Measurements from ENCODE around the gene ERF.

The ERF gene

DNA sequence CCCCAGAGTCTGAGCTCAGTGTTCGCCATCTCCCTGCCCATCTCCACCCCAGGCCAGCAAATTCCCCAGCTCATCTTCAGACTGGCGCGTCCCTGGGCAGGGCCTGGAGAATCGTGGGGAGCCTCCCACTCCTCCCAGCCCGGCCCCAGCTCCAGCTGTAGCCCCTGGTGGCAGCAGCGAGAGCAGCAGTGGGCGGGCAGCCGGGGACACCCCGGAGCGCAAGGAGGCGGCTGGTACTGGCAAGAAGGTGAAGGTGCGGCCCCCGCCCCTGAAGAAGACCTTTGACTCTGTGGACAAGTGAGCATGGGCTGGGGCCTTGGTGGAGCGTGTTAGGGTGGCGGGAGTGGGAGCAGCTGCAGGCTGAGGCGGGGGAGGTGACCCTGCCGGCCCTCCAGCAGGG is 38.6 kb upstream of the ERF start:
- Histone ChIP-seq H3K27me3 (replicated peaks; ENCODE audit: control insufficient read depth, insufficient read depth, low read length, poor library complexity, severe bottlenecking) (no peaks in the 10 kb centered on the region), H3K36me3 (ENCODE audit: control insufficient read depth, insufficient read depth, low read length) (peaks cover 58% of the 10 kb centered on the region), H3K9me3 (ENCODE audit: control insufficient read depth, low read length) (no peaks in the 10 kb centered on the region), H3K4me1 (ENCODE audit: control insufficient read depth, insufficient read depth, low read length, poor library complexity, severe bottlenecking) (peaks cover 5% of the 10 kb centered on the region), H3K27ac (ENCODE audit: insufficient read depth, low read length, poor library complexity, severe bottlenecking) (no peak overlapping the region), H3K4me3 (ENCODE audit: insufficient read depth, low read depth, low read length, poor library complexity, severe bottlenecking) (no peak overlapping the region)
- no peak for DNase-seq

DNA sequence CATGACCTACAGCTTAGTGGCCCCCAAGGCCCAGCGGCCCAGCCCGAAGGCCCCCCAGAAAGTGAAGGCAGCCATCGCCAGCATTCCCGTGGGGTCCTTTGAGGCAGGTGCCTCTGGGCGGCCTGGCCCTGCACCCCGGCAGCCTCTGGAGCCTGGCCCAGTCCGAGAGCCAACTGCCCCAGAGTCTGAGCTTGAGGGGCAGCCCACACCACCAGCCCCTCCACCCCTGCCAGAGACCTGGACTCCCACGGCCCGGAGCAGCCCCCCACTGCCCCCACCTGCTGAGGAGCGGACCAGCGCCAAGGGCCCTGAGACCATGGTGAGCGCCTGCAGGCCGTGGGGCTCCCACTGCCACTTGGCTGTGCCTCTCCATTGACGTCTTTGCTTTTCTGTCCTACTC is 38.0 kb upstream of the ERF start:
- H3K4me3 ChIP-seq (ENCODE audit: insufficient read depth, low read depth, low read length, poor library complexity, severe bottlenecking) = no peak overlapping the region
- no peaks in the 10 kb centered on the region for H3K9me3 ChIP-seq (ENCODE audit: control insufficient read depth, low read length)
- H3K36me3 ChIP-seq (ENCODE audit: control insufficient read depth, insufficient read depth, low read length) = peaks cover 64% of the 10 kb centered on the region
- peaks cover 5% of the 10 kb centered on the region for H3K4me1 ChIP-seq (ENCODE audit: control insufficient read depth, insufficient read depth, low read length, poor library complexity, severe bottlenecking)
- no peak overlapping the region for H3K27ac ChIP-seq (ENCODE audit: insufficient read depth, low read length, poor library complexity, severe bottlenecking)
- no peak for DNase-seq
- no peaks in the 10 kb centered on the region for H3K27me3 ChIP-seq (replicated peaks; ENCODE audit: control insufficient read depth, insufficient read depth, low read length, poor library complexity, severe bottlenecking)

DNA sequence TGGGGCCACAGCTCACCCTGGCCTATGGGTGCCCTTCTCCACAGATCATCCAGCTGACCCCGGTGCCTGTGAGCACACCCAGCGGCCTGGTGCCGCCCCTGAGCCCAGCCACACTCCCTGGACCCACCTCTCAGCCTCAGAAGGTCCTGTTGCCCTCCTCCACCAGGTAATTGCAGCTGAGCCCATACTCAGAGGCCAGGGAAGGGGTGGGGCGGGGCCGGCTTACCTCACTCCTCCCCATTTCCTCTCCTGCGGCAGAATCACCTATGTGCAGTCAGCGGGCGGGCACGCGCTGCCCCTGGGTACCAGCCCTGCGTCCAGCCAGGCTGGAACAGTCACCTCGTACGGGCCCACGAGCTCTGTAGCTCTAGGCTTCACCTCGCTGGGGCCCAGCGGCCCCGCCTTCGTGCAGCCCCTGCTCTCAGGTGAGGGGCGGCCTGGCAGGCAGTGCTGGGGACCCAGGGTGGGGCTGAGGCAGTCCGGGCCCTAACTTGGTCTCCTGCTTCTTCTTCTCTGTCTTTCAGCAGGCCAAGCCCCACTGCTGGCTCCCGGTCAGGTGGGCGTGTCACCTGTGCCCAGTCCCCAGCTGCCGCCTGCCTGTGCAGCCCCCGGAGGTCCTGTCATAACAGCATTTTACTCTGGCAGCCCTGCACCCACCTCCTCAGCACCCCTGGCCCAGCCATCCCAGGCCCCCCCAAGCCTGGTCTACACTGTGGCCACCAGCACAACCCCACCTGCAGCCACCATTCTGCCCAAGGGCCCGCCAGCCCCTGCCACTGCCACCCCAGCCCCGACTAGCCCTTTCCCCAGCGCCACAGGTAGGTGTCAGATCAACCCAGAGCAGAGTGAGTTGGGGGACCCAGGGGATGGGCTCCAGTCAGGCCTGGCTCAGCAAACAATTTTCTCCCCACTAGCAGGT is 37.4 kb upstream of the ERF start:
- peaks cover 5% of the 10 kb centered on the region for H3K4me1 ChIP-seq (ENCODE audit: control insufficient read depth, insufficient read depth, low read length, poor library complexity, severe bottlenecking)
- no peak overlapping the region for H3K27ac ChIP-seq (ENCODE audit: insufficient read depth, low read length, poor library complexity, severe bottlenecking)
- H3K27me3 ChIP-seq (replicated peaks; ENCODE audit: control insufficient read depth, insufficient read depth, low read length, poor library complexity, severe bottlenecking) = no peaks in the 10 kb centered on the region
- peaks cover 71% of the 10 kb centered on the region for H3K36me3 ChIP-seq (ENCODE audit: control insufficient read depth, insufficient read depth, low read length)
- no peak overlapping the region for H3K4me3 ChIP-seq (ENCODE audit: insufficient read depth, low read depth, low read length, poor library complexity, severe bottlenecking)
- no peaks in the 10 kb centered on the region for H3K9me3 ChIP-seq (ENCODE audit: control insufficient read depth, low read length)
- DNase-seq = no peak

DNA sequence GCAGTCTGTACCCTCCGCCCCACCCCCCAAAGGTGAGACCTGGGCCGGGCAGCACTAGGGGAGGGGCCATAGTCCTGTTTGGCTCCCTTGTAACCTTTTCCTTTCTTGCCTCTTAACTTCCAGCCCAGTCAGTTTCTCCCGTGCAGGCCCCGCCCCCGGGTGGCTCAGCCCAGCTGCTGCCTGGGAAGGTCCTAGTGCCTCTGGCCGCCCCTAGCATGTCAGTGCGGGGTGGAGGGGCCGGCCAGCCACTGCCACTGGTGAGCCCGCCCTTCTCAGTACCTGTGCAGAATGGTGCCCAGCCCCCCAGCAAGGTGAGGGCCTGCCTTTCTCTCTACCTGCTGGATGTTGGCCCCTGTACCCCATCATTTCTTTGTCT is 36.5 kb upstream of the ERF start:
- Histone ChIP-seq H3K36me3 (ENCODE audit: control insufficient read depth, insufficient read depth, low read length) (peaks cover 79% of the 10 kb centered on the region), H3K4me1 (ENCODE audit: control insufficient read depth, insufficient read depth, low read length, poor library complexity, severe bottlenecking) (peaks cover 5% of the 10 kb centered on the region), H3K27ac (ENCODE audit: insufficient read depth, low read length, poor library complexity, severe bottlenecking) (no peak overlapping the region), H3K27me3 (replicated peaks; ENCODE audit: control insufficient read depth, insufficient read depth, low read length, poor library complexity, severe bottlenecking) (no peaks in the 10 kb centered on the region), H3K4me3 (ENCODE audit: insufficient read depth, low read depth, low read length, poor library complexity, severe bottlenecking) (no peak overlapping the region), H3K9me3 (ENCODE audit: control insufficient read depth, low read length) (no peaks in the 10 kb centered on the region)
- no peak for DNase-seq

DNA sequence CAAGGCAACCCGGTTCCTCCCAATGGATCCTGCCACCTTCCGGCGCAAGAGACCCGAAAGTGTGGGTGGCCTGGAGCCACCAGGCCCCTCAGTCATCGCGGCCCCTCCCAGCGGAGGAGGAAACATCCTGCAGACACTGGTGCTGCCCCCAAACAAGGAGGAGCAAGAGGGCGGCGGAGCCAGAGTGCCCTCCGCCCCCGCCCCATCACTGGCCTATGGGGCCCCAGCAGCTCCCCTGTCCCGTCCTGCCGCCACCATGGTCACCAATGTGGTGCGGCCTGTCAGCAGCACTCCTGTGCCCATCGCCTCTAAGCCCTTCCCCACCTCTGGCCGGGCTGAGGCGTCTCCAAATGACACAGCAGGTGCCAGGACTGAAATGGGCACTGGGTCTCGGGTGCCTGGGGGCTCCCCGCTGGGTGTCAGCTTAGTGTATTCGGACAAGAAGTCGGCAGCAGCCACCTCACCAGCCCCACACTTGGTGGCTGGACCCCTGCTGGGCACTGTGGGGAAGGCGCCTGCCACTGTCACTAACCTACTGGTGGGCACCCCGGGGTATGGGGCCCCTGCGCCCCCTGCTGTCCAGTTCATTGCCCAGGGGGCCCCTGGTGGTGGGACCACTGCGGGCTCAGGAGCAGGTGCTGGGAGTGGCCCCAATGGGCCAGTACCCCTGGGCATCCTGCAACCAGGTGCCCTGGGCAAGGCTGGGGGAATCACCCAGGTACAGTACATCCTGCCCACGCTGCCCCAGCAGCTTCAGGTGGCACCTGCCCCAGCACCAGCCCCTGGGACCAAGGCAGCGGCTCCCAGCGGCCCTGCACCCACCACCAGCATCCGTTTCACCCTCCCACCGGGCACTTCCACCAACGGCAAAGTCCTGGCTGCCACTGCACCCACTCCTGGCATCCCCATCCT is 35.9 kb upstream of the ERF start:
- Histone ChIP-seq H3K9me3 (ENCODE audit: control insufficient read depth, low read length) (no peaks in the 10 kb centered on the region), H3K27me3 (replicated peaks; ENCODE audit: control insufficient read depth, insufficient read depth, low read length, poor library complexity, severe bottlenecking) (no peaks in the 10 kb centered on the region), H3K36me3 (ENCODE audit: control insufficient read depth, insufficient read depth, low read length) (peaks cover 79% of the 10 kb centered on the region), H3K4me1 (ENCODE audit: control insufficient read depth, insufficient read depth, low read length, poor library complexity, severe bottlenecking) (peaks cover 5% of the 10 kb centered on the region), H3K27ac (ENCODE audit: insufficient read depth, low read length, poor library complexity, severe bottlenecking) (no peak overlapping the region), H3K4me3 (ENCODE audit: insufficient read depth, low read depth, low read length, poor library complexity, severe bottlenecking) (no peak overlapping the region)
- DNase-seq = peak; percentile 43 to 53 (median 48)

DNA sequence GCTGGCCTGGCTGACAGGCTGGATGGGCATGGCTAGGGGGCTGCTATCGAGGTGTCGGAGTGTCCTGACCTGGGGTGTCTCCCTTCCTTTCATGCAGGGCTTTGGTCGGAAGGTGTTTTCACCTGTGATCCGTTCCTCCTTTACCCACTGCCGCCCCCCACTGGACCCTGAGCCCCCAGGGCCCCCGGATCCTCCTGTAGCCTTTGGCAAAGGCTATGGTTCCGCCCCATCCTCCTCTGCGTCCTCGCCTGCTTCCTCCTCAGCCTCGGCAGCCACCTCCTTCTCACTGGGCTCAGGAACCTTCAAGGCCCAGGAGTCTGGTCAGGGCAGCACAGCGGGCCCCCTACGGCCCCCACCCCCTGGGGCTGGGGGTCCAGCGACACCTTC is 35.2 kb upstream of the ERF start:
- Histone ChIP-seq H3K9me3 (ENCODE audit: control insufficient read depth, low read length) (no peaks in the 10 kb centered on the region), H3K36me3 (ENCODE audit: control insufficient read depth, insufficient read depth, low read length) (peaks cover 79% of the 10 kb centered on the region), H3K27ac (ENCODE audit: insufficient read depth, low read length, poor library complexity, severe bottlenecking) (no peak overlapping the region), H3K4me3 (ENCODE audit: insufficient read depth, low read depth, low read length, poor library complexity, severe bottlenecking) (no peak overlapping the region), H3K4me1 (ENCODE audit: control insufficient read depth, insufficient read depth, low read length, poor library complexity, severe bottlenecking) (peaks cover 10% of the 10 kb centered on the region), H3K27me3 (replicated peaks; ENCODE audit: control insufficient read depth, insufficient read depth, low read length, poor library complexity, severe bottlenecking) (no peaks in the 10 kb centered on the region)
- no peak for DNase-seq

DNA sequence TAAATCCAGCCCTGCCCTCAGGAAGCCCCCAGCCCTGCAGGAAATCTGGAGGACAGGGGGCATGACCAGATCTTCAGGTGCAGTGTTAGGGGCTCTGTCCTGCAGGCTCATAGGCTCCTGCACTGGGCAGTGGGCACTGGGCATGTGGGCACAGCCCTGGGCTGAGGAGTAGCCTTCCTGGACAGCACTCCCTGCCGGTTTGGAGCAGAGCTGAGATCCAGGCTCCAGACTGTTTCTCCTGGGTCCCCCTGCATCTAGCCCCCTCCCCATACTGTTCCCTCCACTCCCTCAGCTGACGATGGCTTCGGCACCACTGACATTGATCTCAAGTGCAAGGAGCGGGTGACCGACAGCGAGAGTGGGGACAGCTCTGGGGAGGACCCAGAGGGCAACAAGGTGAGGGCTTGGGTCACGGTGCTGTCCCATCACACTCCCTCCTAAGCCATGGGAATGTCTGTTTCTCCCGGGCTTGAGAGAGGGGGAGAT is 34.7 kb upstream of the ERF start:
- H3K9me3 ChIP-seq (ENCODE audit: control insufficient read depth, low read length) = no peaks in the 10 kb centered on the region
- H3K27ac ChIP-seq (ENCODE audit: insufficient read depth, low read length, poor library complexity, severe bottlenecking) = no peak overlapping the region
- peaks cover 14% of the 10 kb centered on the region for H3K4me1 ChIP-seq (ENCODE audit: control insufficient read depth, insufficient read depth, low read length, poor library complexity, severe bottlenecking)
- H3K4me3 ChIP-seq (ENCODE audit: insufficient read depth, low read depth, low read length, poor library complexity, severe bottlenecking) = no peak overlapping the region
- no peak for DNase-seq
- H3K27me3 ChIP-seq (replicated peaks; ENCODE audit: control insufficient read depth, insufficient read depth, low read length, poor library complexity, severe bottlenecking) = no peaks in the 10 kb centered on the region
- peaks cover 77% of the 10 kb centered on the region for H3K36me3 ChIP-seq (ENCODE audit: control insufficient read depth, insufficient read depth, low read length)

DNA sequence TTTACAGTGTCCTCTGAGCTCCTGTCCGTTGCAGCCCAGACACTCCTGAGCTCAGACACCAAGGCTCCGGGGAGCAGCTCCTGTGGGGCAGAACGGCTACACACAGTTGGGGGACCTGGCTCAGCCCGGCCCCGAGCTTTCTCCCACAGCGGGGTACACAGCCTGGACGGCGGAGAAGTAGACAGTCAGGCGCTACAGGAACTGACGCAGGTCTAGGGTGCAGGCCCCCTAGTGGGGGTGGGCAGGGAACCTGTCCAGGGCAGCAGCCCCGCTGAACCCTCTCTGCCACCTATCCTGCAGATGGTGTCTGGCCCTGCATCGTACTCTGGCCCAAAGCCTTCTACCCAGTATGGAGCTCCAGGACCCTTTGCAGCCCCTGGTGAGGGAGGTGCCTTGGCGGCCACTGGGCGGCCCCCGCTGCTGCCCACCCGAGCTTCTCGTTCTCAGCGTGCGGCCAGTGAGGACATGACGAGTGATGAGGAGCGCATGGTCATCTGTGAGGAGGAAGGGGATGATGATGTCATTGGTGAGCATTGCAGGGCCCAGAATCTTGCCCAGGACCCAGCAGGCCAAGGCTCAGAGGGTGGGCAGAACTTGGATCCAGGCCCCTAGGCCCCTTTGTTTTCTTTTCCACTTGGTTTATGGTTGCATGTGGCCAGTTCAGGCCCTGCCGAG is 34.1 kb upstream of the ERF start:
- Histone ChIP-seq H3K9me3 (ENCODE audit: control insufficient read depth, low read length) (no peaks in the 10 kb centered on the region), H3K27me3 (replicated peaks; ENCODE audit: control insufficient read depth, insufficient read depth, low read length, poor library complexity, severe bottlenecking) (no peaks in the 10 kb centered on the region), H3K4me3 (ENCODE audit: insufficient read depth, low read depth, low read length, poor library complexity, severe bottlenecking) (no peak overlapping the region), H3K27ac (ENCODE audit: insufficient read depth, low read length, poor library complexity, severe bottlenecking) (no peak overlapping the region), H3K4me1 (ENCODE audit: control insufficient read depth, insufficient read depth, low read length, poor library complexity, severe bottlenecking) (peaks cover 14% of the 10 kb centered on the region), H3K36me3 (ENCODE audit: control insufficient read depth, insufficient read depth, low read length) (peaks cover 71% of the 10 kb centered on the region)
- no peak for DNase-seq

DNA sequence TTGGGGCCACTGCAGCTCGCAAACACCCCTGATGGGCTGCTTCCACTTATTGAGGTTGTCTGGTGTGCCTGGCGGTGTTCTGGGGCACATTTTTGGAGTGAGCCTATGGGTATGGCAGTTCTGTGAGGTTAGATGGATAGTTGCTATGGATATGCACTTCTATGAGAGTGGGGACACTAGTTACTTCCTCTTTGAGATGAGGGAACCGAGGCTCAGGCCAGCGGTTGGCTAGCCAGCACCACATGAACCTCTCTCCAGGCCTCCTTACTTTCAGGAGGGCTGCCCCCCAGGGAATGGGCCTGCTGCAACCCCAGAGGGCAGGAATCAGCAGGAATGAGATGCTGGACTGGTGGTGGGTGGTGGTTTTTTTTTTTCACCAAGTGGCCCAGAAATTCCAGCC is 33.5 kb upstream of the ERF start:
- Histone ChIP-seq H3K36me3 (ENCODE audit: control insufficient read depth, insufficient read depth, low read length) (peaks cover 65% of the 10 kb centered on the region), H3K4me1 (ENCODE audit: control insufficient read depth, insufficient read depth, low read length, poor library complexity, severe bottlenecking) (peaks cover 14% of the 10 kb centered on the region)

More for the DNA sequence above, 33.5 kb upstream of the ERF start:
- Histone ChIP-seq H3K4me3 (ENCODE audit: insufficient read depth, low read depth, low read length, poor library complexity, severe bottlenecking) (no peak overlapping the region), H3K9me3 (ENCODE audit: control insufficient read depth, low read length) (no peaks in the 10 kb centered on the region), H3K27me3 (replicated peaks; ENCODE audit: control insufficient read depth, insufficient read depth, low read length, poor library complexity, severe bottlenecking) (no peaks in the 10 kb centered on the region), H3K27ac (ENCODE audit: insufficient read depth, low read length, poor library complexity, severe bottlenecking) (no peak overlapping the region)
- DNase-seq = no peak
